PC-9 (cell line): ENCODE data around the gene ERCC4. TPM values are rescaled to one million over a fixed set of nuclear protein-coding genes. Genes with fewer than 3 reads are reported as not detected.
A peak's percentile ranks its signal among the peaks of the same experiment; 100 is the strongest.

Experiments
- BruUV-seq: library from RNA; stranded (reverse); fragments of 400-500 nt; replicated peaks from 2 replicates; lab custom pipeline; 2021; lab: Mats Ljungman, UMichigan
- CTCF ChIA-PET: fragments of 300-600 bp; sonication (Branson Sonifier 250); formaldehyde crosslinking; loops from one replicate; lab custom pipeline; 2022; ENCODE audit warnings: antibody characterized with exemption; lab: Charles Lee
- POLR2A ChIA-PET: fragments of 300-600 bp; sonication (Branson Sonifier 250); formaldehyde crosslinking; loops from one replicate; lab custom pipeline; 2022; ENCODE audit warnings: antibody characterized with exemption; ENCODE audit not compliant: unreplicated experiment; lab: Charles Lee
- DNase-seq, 2 experiments: peaks; one replicate each; pipeline versions ENCODE4 v3.0.0 to v3.0.0-alpha.2; 2015 to 2022; ENCODE audit warnings: mixed read lengths in 1 of 2
- H2AFZ ChIP-seq: fragments of 200-600 bp; sonication (generic); 2 replicates; pipeline ENCODE4 v1.8.1; 2017; ENCODE audit warnings: antibody characterized with exemption
- H3F3A ChIP-seq: fragments of 200-600 bp; sonication (generic); 2 replicates; pipeline ENCODE4 v1.8.1; 2017; ENCODE audit warnings: antibody characterized with exemption, mild to moderate bottlenecking, low read depth; ENCODE audit not compliant: insufficient read depth
- H3K27ac ChIP-seq: fragments of 200-600 bp; sonication (generic); 2 replicates; pipeline ENCODE4 v1.6.1; 2016; ENCODE audit warnings: mixed run types
- H3K27me3 ChIP-seq: fragments of 200-600 bp; sonication (generic); 2 replicates; pipeline ENCODE4 v1.6.1; 2016; ENCODE audit warnings: low read depth, mixed run types; ENCODE audit not compliant: insufficient read depth
- H3K36me3 ChIP-seq: fragments of 200-600 bp; sonication (generic); 2 replicates; pipeline ENCODE4 v1.6.1; 2016; ENCODE audit warnings: low read depth, mixed run types
- H3K4me1 ChIP-seq: fragments of 200-600 bp; sonication (generic); replicated peaks from 2 replicates; pipeline ENCODE4 v1.6.1; 2016; ENCODE audit warnings: mixed run types; ENCODE audit not compliant: insufficient read depth
- H3K4me2 ChIP-seq: fragments of 200-600 bp; sonication (generic); 2 replicates; pipeline ENCODE4 v1.6.1; 2017; ENCODE audit warnings: mixed run types
- H3K4me3 ChIP-seq: fragments of 200-600 bp; sonication (generic); 2 replicates; pipeline ENCODE4 v1.6.1; 2016; ENCODE audit warnings: mixed run types
- H3K79me2 ChIP-seq: fragments of 200-600 bp; sonication (generic); 2 replicates; pipeline ENCODE4 v1.6.1; 2017; ENCODE audit warnings: low read depth, mixed run types
- H3K9me2 ChIP-seq: fragments of 200-600 bp; sonication (generic); 2 replicates; pipeline ENCODE4 v1.8.1; 2017; ENCODE audit warnings: mild to moderate bottlenecking; ENCODE audit not compliant: insufficient read depth
- H3K9me3 ChIP-seq: fragments of 200-600 bp; sonication (generic); 2 replicates; pipeline ENCODE4 v1.8.1; 2016; ENCODE audit warnings: low read depth; ENCODE audit not compliant: insufficient read depth
- H4K20me1 ChIP-seq: fragments of 200-600 bp; sonication (generic); 2 replicates; pipeline ENCODE4 v1.8.1; 2017; ENCODE audit not compliant: insufficient read depth
- CTCF ChIP-seq: fragments of 200-600 bp; sonication (generic); conservative IDR thresholded peaks from 2 replicates; pipeline ENCODE4 v1.6.1; 2017; ENCODE audit warnings: mixed run types, antibody characterized with exemption, mild to moderate bottlenecking, moderate library complexity
- EZH2 ChIP-seq: fragments of 200-600 bp; sonication (generic); IDR thresholded peaks from 2 replicates; pipeline ENCODE4 v1.8.0; 2017; ENCODE audit warnings: antibody characterized with exemption, low read depth
- intact Hi-C: fragments of 100-400 bp; cut with micrococcal nuclease; formaldehyde crosslinking; loops from one replicate; pipeline ENCODE4 v1.10.0; 2022; ENCODE audit not compliant: unreplicated experiment
- total RNA-seq: library from RNA; stranded (reverse); gene quantifications from 2 replicates; pipeline ENCODE4 v1.2.3, GENCODE V29; 2021

Gene ERCC4
- total RNA-seq, 1 experiment from 2014 or later, result 17.4 TPM

- Histone ChIP-seq H2AFZ (no peak overlapping the region), H3K9me3 (no peaks in the 10 kb centered on the region), H3K9me2 (no peaks in the 10 kb centered on the region), H3K27me3 (peaks cover 10% of the 10 kb centered on the region), H3K4me3 (no peak overlapping the region), H4K20me1 (no peaks in the 10 kb centered on the region), H3F3A (no peaks in the 10 kb centered on the region), H3K79me2 (no peaks in the 10 kb centered on the region), H3K4me2 (no peak overlapping the region), H3K4me1 (no peaks in the 10 kb centered on the region), H3K27ac (no peak overlapping the region), H3K36me3 (no peaks in the 10 kb centered on the region)
- DNase-seq, result no peak
- ChIA-PET CTCF (no interaction called here), POLR2A (interaction anchor here (0.6 kb wide), 1 partner anchor 1038 kb away, joined by 28 read pairs; no protein-coding TSS in a partner anchor)
- no TSS peak for BruUV-seq
- intact Hi-C loops, result no loop called here
- TF ChIP-seq EZH2 (no peak), CTCF (no peak)
Observed at GRCh38 chr16:13913374-13914292, 6.3 kb upstream of the ERCC4 start.

- Histone ChIP-seq H3K4me3 (no peak overlapping the region), H3K9me2 (no peaks in the 10 kb centered on the region), H2AFZ (no peak overlapping the region), H3K79me2 (peaks cover under 1% of the 10 kb centered on the region; the same call in 1 of the 2 replicates), H3K4me1 (no peaks in the 10 kb centered on the region), H3K4me2 (no peak overlapping the region), H3F3A (peaks cover 9% of the 10 kb centered on the region; the same call in 1 of the 2 replicates), H4K20me1 (no peaks in the 10 kb centered on the region), H3K27ac (no peak overlapping the region), H3K9me3 (no peaks in the 10 kb centered on the region), H3K36me3 (no peaks in the 10 kb centered on the region), H3K27me3 (no peaks in the 10 kb centered on the region)
- BruUV-seq, result no TSS peak
- intact Hi-C loops, result loop anchor here (5.0 kb wide), 2 partner anchors 1458 to 1823 kb away; no protein-coding TSS in a partner anchor
- ChIA-PET POLR2A (no interaction called here), CTCF (no interaction called here)
- no peak for TF ChIP-seq CTCF
- no peak for TF ChIP-seq EZH2
- DNase-seq, result no peak
Observed at GRCh38 chr16:13915033-13915635, 4.8 kb upstream of the ERCC4 start.

GRCh38 chr16:13919330-13919682, 648 bp upstream of the ERCC4 start:
- Histone ChIP-seq H3K9me3 (no peaks in the 10 kb centered on the region), H3K27me3 (no peaks in the 10 kb centered on the region), H3K9me2 (no peaks in the 10 kb centered on the region), H3K4me3 (no peak overlapping the region), H3K4me1 (peaks cover 9% of the 10 kb centered on the region), H3K36me3 (0 out of 2 replicates have a peak, but pooled peaks cover 5% of the 10 kb centered on the region), H3K4me2 (peak overlapping the region; percentile 54), H2AFZ (peak overlapping the region; percentile 62; the same call in 1 of the 2 replicates), H4K20me1 (no peaks in the 10 kb centered on the region), H3K27ac (peak overlapping the region; percentile 49), H3F3A (peaks cover 16% of the 10 kb centered on the region), H3K79me2 (peaks cover 14% of the 10 kb centered on the region)
- ChIA-PET POLR2A (interaction anchor here (0.6 to 0.7 kb wide), 4 partner anchors 341 to 1497 kb away, joined by 4 to 5 read pairs (median 4); no protein-coding TSS in a partner anchor), CTCF (interaction anchor here (0.6 to 1.5 kb wide), 8 partner anchors 15 to 582 kb away, joined by 3 to 9 read pairs (median 4); no protein-coding TSS in a partner anchor)
- intact Hi-C loops, result loop anchor here (1.0 to 5.0 kb wide), 3 partner anchors 53 to 1827 kb away; no protein-coding TSS in a partner anchor
- TF ChIP-seq CTCF (no peak), EZH2 (no peak)
- no TSS peak for BruUV-seq
- DNase-seq, result no peak
